NCI-H1436 (cell line): Measurements from ENCODE around the gene RHBDL3.

ENCODE experiments used
- DNase-seq: peaks from one replicate; lab custom pipeline; 2025; lab: John Stamatoyannopoulos, UW

RHBDL3 gene

GRCh38 chr17:32266389-32267301 is 1.0 kb downstream of the RHBDL3 start:
- no peak for DNase-seq

- peak; percentile 52 for DNase-seq
These were observed 2.1 kb downstream of the RHBDL3 start for GRCh38 chr17:32267690-32268205.

- no peak for DNase-seq
These were observed 3.2 kb downstream of the RHBDL3 start for GRCh38 chr17:32268734-32269288.

- no peak for DNase-seq
These were observed 3.7 kb downstream of the RHBDL3 start for GRCh38 chr17:32269377-32269776.

GRCh38 chr17:32271844-32272243 is 6.2 kb downstream of the RHBDL3 start:
- no peak for DNase-seq

GRCh38 chr17:32274101-32274500 is 8.5 kb downstream of the RHBDL3 start:
- DNase-seq: no peak

- no peak for DNase-seq
These were observed 9.0 kb downstream of the RHBDL3 start for GRCh38 chr17:32274643-32275042.

GRCh38 chr17:32275060-32276042 is 9.7 kb downstream of the RHBDL3 start:
- peak; percentile 95 for DNase-seq

- DNase-seq: no peak
These were observed 10.6 kb downstream of the RHBDL3 start for GRCh38 chr17:32276171-32276601.

GRCh38 chr17:32277284-32277683 is 11.7 kb downstream of the RHBDL3 start:
- no peak for DNase-seq

GRCh38 chr17:32278815-32279214 is 13.2 kb downstream of the RHBDL3 start:
- no peak for DNase-seq

GRCh38 chr17:32279891-32280716 is 14.5 kb downstream of the RHBDL3 start:
- no peak for DNase-seq

GRCh38 chr17:32281011-32281451 is 15.4 kb downstream of the RHBDL3 start:
- peak; percentile 94 for DNase-seq

GRCh38 chr17:32283745-32284201 is 18.1 kb downstream of the RHBDL3 start:
- DNase-seq: peak; percentile 82

- no peak for DNase-seq
These were observed 19.7 kb downstream of the RHBDL3 start for GRCh38 chr17:32285306-32285705.

GRCh38 chr17:32285746-32286517 is 20.3 kb downstream of the RHBDL3 start:
- DNase-seq: no peak

GRCh38 chr17:32286518-32286900 is 20.9 kb downstream of the RHBDL3 start:
- DNase-seq: no peak

GRCh38 chr17:32287804-32288511 is 22.3 kb downstream of the RHBDL3 start:
- DNase-seq: no peak

GRCh38 chr17:32288615-32289014 is 23.0 kb downstream of the RHBDL3 start:
- no peak for DNase-seq
